Measurements from ENCODE around the gene PNPLA3. TPM values are rescaled to one million over a fixed set of nuclear protein-coding genes. Genes with fewer than 3 reads are reported as not detected.

Gene PNPLA3
- total and polyA plus RNA-seq, 12 donors = 0.08 to 0.95 (median 0.27) TPM; not detected in 5

DNA sequence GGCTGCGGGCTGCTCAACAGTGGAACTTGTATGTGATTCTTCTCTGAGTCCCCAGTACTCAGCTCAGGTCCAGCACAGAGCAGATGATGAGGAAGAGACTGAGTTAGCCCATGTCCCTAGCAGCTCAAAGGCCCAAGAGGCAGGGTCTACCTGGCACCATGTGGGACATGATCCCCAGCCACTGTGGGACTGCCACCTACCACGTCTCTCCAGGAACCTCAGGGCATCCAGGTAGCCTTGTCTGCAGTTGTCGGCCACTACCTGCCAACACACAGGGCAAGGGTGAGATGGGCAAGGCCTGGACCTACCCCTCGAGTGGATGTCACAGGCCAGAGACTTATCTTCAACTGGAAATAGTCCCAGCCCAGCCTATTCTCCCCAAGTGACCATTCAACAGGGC, 36.2 kb upstream of the PNPLA3 start:
- intact Hi-C loops (cut with DNase I) = loop anchor here in 3 of 10 donors (5.0 to 10.0 kb wide), 3 partner anchors 55 to 503 kb away; no protein-coding TSS in a partner anchor
- no peak overlapping the region for H3K4me3 ChIP-seq
- ATAC-seq = no peak
- H3K27ac ChIP-seq = no peak overlapping the region
- peaks cover 29 to 73% (median 58%) of the 10 kb centered on the region in 7 donors for H3K27me3 ChIP-seq
- H3K36me3 ChIP-seq = no peaks in the 10 kb centered on the region
- 70 to 77% methylated on average over 4 of the region's 4 CpGs for WGBS, 2 donors
- H3K9me3 ChIP-seq = no peaks in the 10 kb centered on the region
- H3K4me1 ChIP-seq = peaks cover 0 to 11% (median 10%) of the 10 kb centered on the region in 9 donors
- no peak for DNase-seq
- TF ChIP-seq, protein P1, sequence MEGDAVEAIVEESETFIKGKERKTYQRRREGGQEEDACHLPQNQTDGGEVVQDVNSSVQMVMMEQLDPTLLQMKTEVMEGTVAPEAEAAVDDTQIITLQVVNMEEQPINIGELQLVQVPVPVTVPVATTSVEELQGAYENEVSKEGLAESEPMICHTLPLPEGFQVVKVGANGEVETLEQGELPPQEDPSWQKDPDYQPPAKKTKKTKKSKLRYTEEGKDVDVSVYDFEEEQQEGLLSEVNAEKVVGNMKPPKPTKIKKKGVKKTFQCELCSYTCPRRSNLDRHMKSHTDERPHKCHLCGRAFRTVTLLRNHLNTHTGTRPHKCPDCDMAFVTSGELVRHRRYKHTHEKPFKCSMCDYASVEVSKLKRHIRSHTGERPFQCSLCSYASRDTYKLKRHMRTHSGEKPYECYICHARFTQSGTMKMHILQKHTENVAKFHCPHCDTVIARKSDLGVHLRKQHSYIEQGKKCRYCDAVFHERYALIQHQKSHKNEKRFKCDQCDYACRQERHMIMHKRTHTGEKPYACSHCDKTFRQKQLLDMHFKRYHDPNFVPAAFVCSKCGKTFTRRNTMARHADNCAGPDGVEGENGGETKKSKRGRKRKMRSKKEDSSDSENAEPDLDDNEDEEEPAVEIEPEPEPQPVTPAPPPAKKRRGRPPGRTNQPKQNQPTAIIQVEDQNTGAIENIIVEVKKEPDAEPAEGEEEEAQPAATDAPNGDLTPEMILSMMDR (IDR thresholded peaks at IDR 0.05) = no peak

DNA sequence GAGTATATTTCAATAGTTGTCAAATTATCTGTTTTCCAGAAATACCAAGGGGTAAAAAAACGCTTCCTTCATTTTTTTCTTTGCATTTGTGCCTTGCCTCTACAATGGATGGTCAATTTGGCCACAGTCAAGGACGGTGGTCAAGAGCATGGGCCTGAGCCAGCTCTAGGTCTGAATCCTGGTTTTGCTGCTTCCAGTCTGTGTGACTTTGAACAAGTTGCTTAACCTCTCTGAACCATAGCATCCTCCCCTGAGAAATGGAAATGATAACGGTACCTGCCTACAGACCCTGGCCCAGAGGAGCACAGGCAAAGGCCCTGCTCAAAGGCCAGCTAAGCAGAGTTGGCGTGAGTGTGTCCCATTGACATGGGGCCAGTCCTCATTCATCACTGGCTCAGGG, 34.9 kb upstream of the PNPLA3 start:
- TF ChIP-seq, protein P1 (IDR thresholded peaks at IDR 0.05) = no peak
- H3K4me1 ChIP-seq = peaks cover 0 to 11% (median 10%) of the 10 kb centered on the region in 9 donors
- H3K36me3 ChIP-seq = no peaks in the 10 kb centered on the region
- H3K27ac ChIP-seq = no peak overlapping the region
- intact Hi-C loops (cut with DNase I) = loop anchor here in 3 of 10 donors (5.0 to 10.0 kb wide), 3 partner anchors 56 to 504 kb away; no protein-coding TSS in a partner anchor
- ATAC-seq = no peak
- no peak overlapping the region for H3K4me3 ChIP-seq
- 71 to 82% methylated on average over 4 of the region's 4 CpGs for WGBS, 2 donors
- peaks cover 36 to 87% (median 70%) of the 10 kb centered on the region in 7 donors for H3K27me3 ChIP-seq
- no peak for DNase-seq
- no peaks in the 10 kb centered on the region for H3K9me3 ChIP-seq

DNA sequence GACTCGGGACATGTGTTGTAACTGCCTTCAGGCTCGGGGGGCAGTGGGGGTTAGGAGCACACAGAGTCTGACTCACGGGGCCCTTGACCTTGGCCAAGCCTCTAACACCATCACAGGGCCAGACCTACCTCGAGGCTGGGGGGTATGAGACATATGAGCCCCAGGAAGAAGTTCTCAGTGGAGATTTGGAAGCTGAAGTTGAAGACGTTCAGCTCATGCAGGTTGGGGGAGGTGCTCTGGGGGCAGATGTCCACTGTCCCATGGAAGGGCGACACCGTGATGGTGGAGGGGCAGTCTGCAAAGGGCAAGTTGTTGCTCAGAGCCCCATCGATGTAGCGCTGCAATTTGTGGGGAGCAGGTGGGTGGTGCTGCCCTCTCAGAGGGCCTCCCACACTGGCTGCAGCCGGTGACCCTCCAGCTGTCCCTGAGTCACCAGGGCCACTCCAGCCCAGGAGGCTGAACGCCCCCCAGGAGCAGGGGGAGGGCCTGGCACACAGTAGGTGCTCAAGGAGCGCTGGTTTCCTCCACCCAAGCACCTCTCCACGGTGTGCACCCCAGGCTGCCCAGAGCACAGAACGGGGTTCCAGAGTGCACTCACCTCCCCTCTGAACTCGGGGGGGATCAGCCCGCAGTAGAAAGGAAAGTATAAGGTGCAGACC, 34.3 kb upstream of the PNPLA3 start:
- Histone ChIP-seq H3K27me3 (peaks cover 36 to 88% (median 70%) of the 10 kb centered on the region in 7 donors), H3K9me3 (no peaks in the 10 kb centered on the region), H3K4me1 (peaks cover 0 to 11% (median 10%) of the 10 kb centered on the region in 9 donors), H3K27ac (no peak overlapping the region), H3K4me3 (no peak overlapping the region), H3K36me3 (no peaks in the 10 kb centered on the region)
- intact Hi-C loops (cut with DNase I) = loop anchor here in 3 of 10 donors (5.0 to 10.0 kb wide), 3 partner anchors 57 to 505 kb away; no protein-coding TSS in a partner anchor
- TF ChIP-seq, protein P1 (IDR thresholded peaks at IDR 0.05) = no peak
- ATAC-seq (no peak), DNase-seq (no peak)
- 72 to 79% methylated on average over 16 of the region's 16 CpGs for WGBS, 2 donors

DNA sequence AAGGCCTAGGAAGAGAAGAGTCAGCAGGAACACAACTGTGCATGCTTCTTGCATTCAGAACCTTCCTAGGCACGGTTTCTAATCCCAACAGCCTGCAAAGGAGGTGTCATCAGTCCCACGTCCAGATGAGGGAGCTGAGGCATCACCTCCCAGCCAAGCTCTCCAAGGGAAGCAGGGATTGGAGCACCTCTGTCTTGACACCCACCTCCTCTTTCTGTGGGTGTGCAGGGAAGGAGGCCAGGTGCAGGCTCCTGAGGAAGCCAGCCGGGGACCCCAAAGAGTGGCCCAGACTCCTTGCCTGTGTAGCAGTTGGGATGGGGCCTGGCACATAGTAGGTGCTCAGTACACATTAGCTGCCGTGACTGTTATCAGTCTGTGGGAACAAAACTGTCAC, 33.7 kb upstream of the PNPLA3 start:
- Histone ChIP-seq H3K9me3 (no peaks in the 10 kb centered on the region), H3K36me3 (no peaks in the 10 kb centered on the region), H3K27ac (no peak overlapping the region), H3K27me3 (peaks cover 36 to 91% (median 70%) of the 10 kb centered on the region in 7 donors), H3K4me1 (peaks cover 0 to 11% (median 10%) of the 10 kb centered on the region in 9 donors), H3K4me3 (no peak overlapping the region)
- intact Hi-C loops (cut with DNase I) = loop anchor here in 3 of 10 donors (5.0 to 10.0 kb wide), 3 partner anchors 58 to 505 kb away; no protein-coding TSS in a partner anchor
- no peak for DNase-seq
- WGBS, 2 donors = 46 to 49% methylated on average over 4 of the region's 4 CpGs
- TF ChIP-seq, protein P1 (IDR thresholded peaks at IDR 0.05) = no peak
- ATAC-seq = no peak

Measured in heart right ventricle (tissue), 16 donors.